Activated CD4-positive, alpha-beta T cell treated with anti-CD3 and anti-CD28 coated beads, Interleukin-2, amount 50 U/mL, for 24 hours (primary cell): Measurements from ENCODE around the gene GXYLT2.
"Not testable (repeated sequence)": the region's sequence is repeated elsewhere in the genome, so short reads cannot be mapped to it uniquely, and the experiment has no call there.

Source experiments
- DNase-seq, 2 donors: peaks; one replicate each; pipeline ENCODE4 v3.0.0-alpha.2; 2020; ENCODE audit warnings: low read depth in 1 of 2, low spot score in 1 of 2

The GXYLT2 gene

GRCh38 chr3:72973031-72973723, 85.3 kb downstream of the GXYLT2 start:
- no peak for DNase-seq

GRCh38 chr3:72973786-72974185, 85.9 kb downstream of the GXYLT2 start:
- DNase-seq, result no peak

- no peak for DNase-seq
These were observed 87.1 kb downstream of the GXYLT2 start for GRCh38 chr3:72974956-72975355.

- no peak for DNase-seq
These were observed 88.5 kb downstream of the GXYLT2 start for GRCh38 chr3:72976281-72976741.

- DNase-seq, result no peak
These were observed 89.4 kb downstream of the GXYLT2 start for GRCh38 chr3:72977060-72977808.

GRCh38 chr3:72982609-72983366, 94.9 kb downstream of the GXYLT2 start:
- DNase-seq, result no peak

GRCh38 chr3:72985576-72985975, 97.7 kb downstream of the GXYLT2 start:
- DNase-seq, result no peak

GRCh38 chr3:72990701-72991395, 103.0 kb downstream of the GXYLT2 start:
- DNase-seq, result no peak

GRCh38 chr3:72991522-72991921, 103.7 kb downstream of the GXYLT2 start:
- no peak for DNase-seq

- DNase-seq, result no peak
These were observed 105.5 kb downstream of the GXYLT2 start for GRCh38 chr3:72993391-72993790.

GRCh38 chr3:72995337-72995736, 107.5 kb downstream of the GXYLT2 start:
- no peak for DNase-seq

- DNase-seq, result no peak
These were observed 108.3 kb downstream of the GXYLT2 start for GRCh38 chr3:72996121-72996472.

- DNase-seq, result peak; percentile 83
These were observed 108.9 kb downstream of the GXYLT2 start, which contains the start of gene PPP4R2 for GRCh38 chr3:72996473-72997333. Gene PPP4R2 (plus strand): TSS chr3:72996811. CDS start chr3:72997038, 227 bp downstream.

GRCh38 chr3:72997421-72997961, 109.6 kb downstream of the GXYLT2 start:
- peak; percentile 8 to 26 for DNase-seq

GRCh38 chr3:72998466-72998865, 110.6 kb downstream of the GXYLT2 start:
- no peak for DNase-seq

- no peak for DNase-seq
These were observed 112.1 kb downstream of the GXYLT2 start for GRCh38 chr3:72999951-73000350.

GRCh38 chr3:73003050-73003449, 115.2 kb downstream of the GXYLT2 start:
- not testable (repeated sequence) for DNase-seq

- no peak for DNase-seq
These were observed 116.5 kb downstream of the GXYLT2 start for GRCh38 chr3:73004316-73004715.

- DNase-seq, result no peak
These were observed 120.3 kb downstream of the GXYLT2 start for GRCh38 chr3:73007992-73008712.
